ENCODE results near the gene PADI2. TPM values are rescaled to one million over a fixed set of nuclear protein-coding genes. Genes with fewer than 3 reads are reported as not detected.

The PADI2 gene
- polyA plus RNA-seq, 1 experiment = not detected

GRCh38 chr1:17039522-17039921 is 79.7 kb downstream of the PADI2 start:
- no peak for DNase-seq (ENCODE audit: low read depth, low spot score)
- Histone ChIP-seq H3K9me3 (ENCODE audit: control insufficient read depth, insufficient read depth, low read length) (no peaks in the 10 kb centered on the region), H3K27me3 (ENCODE audit: control insufficient read depth, insufficient read depth, low read length) (no peaks in the 10 kb centered on the region), H3K4me3 (ENCODE audit: low read depth, low read length) (no peak overlapping the region), H3K27ac (ENCODE audit: low read depth, low read length) (no peak overlapping the region)
- TF ChIP-seq CTCF (IDR thresholded peaks at IDR 0.05; ENCODE audit: low read depth, low read length) = no peak
- POLR2A ChIA-PET = no interaction called here
- CTCF ChIA-PET = interaction anchor here (2.7 kb wide), 1 partner anchor 88 kb away, joined by 11 read pairs; no protein-coding TSS in a partner anchor

GRCh38 chr1:17033481-17033880 is 85.8 kb downstream of the PADI2 start:
- H3K27ac ChIP-seq (ENCODE audit: low read depth, low read length) = no peak overlapping the region
- no peak for DNase-seq (ENCODE audit: low read depth, low spot score)
- no peaks in the 10 kb centered on the region for H3K9me3 ChIP-seq (ENCODE audit: control insufficient read depth, insufficient read depth, low read length)
- CTCF ChIA-PET = interaction anchor here (1.9 to 2.0 kb wide), 2 partner anchors 13 to 82 kb away, joined by 7 to 14 read pairs; no protein-coding TSS in a partner anchor
- no peaks in the 10 kb centered on the region for H3K27me3 ChIP-seq (ENCODE audit: control insufficient read depth, insufficient read depth, low read length)
- TF ChIP-seq CTCF (IDR thresholded peaks at IDR 0.05; ENCODE audit: low read depth, low read length) = no peak
- H3K4me3 ChIP-seq (ENCODE audit: low read depth, low read length) = no peak overlapping the region
- POLR2A ChIA-PET = interaction anchor here (0.5 to 0.6 kb wide), 2 partner anchors 18 to 102 kb away, joined by 4 to 5 read pairs; no protein-coding TSS in a partner anchor

- Histone ChIP-seq H3K4me3 (ENCODE audit: low read depth, low read length) (no peak overlapping the region), H3K27me3 (ENCODE audit: control insufficient read depth, insufficient read depth, low read length) (no peaks in the 10 kb centered on the region), H3K27ac (ENCODE audit: low read depth, low read length) (peak overlapping the region; percentile 24), H3K9me3 (ENCODE audit: control insufficient read depth, insufficient read depth, low read length) (no peaks in the 10 kb centered on the region)
- DNase-seq (ENCODE audit: low read depth, low spot score) = no peak
- ChIA-PET CTCF (interaction anchor here (1.9 to 2.0 kb wide), 2 partner anchors 13 to 81 kb away, joined by 7 to 14 read pairs; no protein-coding TSS in a partner anchor), POLR2A (no interaction called here)
- no peak for TF ChIP-seq CTCF (IDR thresholded peaks at IDR 0.05; ENCODE audit: low read depth, low read length)
These were observed 86.5 kb downstream of the PADI2 start for GRCh38 chr1:17032741-17033140.

- no peak for TF ChIP-seq CTCF (IDR thresholded peaks at IDR 0.05; ENCODE audit: low read depth, low read length)
- ChIA-PET POLR2A (no interaction called here), CTCF (interaction anchor here (2.6 kb wide), 1 partner anchor 14 kb away, joined by 7 read pairs; no protein-coding TSS in a partner anchor)
- Histone ChIP-seq H3K27ac (ENCODE audit: low read depth, low read length) (no peak overlapping the region), H3K27me3 (ENCODE audit: control insufficient read depth, insufficient read depth, low read length) (no peaks in the 10 kb centered on the region), H3K4me3 (ENCODE audit: low read depth, low read length) (no peak overlapping the region), H3K9me3 (ENCODE audit: control insufficient read depth, insufficient read depth, low read length) (no peaks in the 10 kb centered on the region)
- DNase-seq (ENCODE audit: low read depth, low spot score) = no peak
These were observed 87.8 kb downstream of the PADI2 start for GRCh38 chr1:17031436-17031835.

GRCh38 chr1:17030206-17030605 is 89.0 kb downstream of the PADI2 start:
- TF ChIP-seq CTCF (IDR thresholded peaks at IDR 0.05; ENCODE audit: low read depth, low read length) = no peak
- DNase-seq (ENCODE audit: low read depth, low spot score) = no peak
- POLR2A ChIA-PET = no interaction called here
- CTCF ChIA-PET = interaction anchor here (1.2 to 2.6 kb wide), 2 partner anchors 16 to 79 kb away, joined by 4 to 7 read pairs; no protein-coding TSS in a partner anchor
- no peaks in the 10 kb centered on the region for H3K9me3 ChIP-seq (ENCODE audit: control insufficient read depth, insufficient read depth, low read length)
- no peak overlapping the region for H3K27ac ChIP-seq (ENCODE audit: low read depth, low read length)
- H3K4me3 ChIP-seq (ENCODE audit: low read depth, low read length) = no peak overlapping the region
- H3K27me3 ChIP-seq (ENCODE audit: control insufficient read depth, insufficient read depth, low read length) = no peaks in the 10 kb centered on the region
